ENCODE data around the gene DROSHA. TPM values are rescaled to one million over a fixed set of nuclear protein-coding genes. Genes with fewer than 3 reads are reported as not detected.

Gene DROSHA
- total and polyA plus RNA-seq, 2 of the 4 experiments (the other 2 are of a cell fraction) = 36.4 to 36.5 TPM

DNA sequence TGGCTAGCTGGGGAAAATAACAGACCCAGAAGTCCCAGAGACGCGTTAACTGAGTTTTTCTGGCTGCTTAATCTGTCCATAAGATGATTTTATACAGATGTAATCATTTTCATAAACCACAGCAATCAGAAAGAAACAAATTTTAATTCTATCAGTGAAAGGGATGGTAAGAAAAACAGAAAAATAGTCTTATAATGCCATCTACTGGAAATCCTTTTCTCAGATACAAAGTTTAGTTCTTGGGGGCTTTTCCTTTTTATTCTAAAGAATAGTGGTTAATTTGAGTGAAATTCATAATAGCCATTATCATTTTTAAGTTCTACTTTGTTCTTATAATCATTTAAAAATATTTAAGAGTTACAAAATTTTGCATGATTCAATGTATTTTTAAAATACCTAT, 44.4 kb downstream of the DROSHA start:
- Histone ChIP-seq H2BK5ac (ENCODE audit: low read depth, low read length, poor library complexity, severe bottlenecking) (peak overlapping the region; percentile 13), H4K91ac (ENCODE audit: insufficient read depth, low read depth, low read length) (no peak overlapping the region), H4K8ac (ENCODE audit: low read depth in 2 of 2, low read length in 2 of 2) (no peak overlapping the region), H4K5ac (ENCODE audit: low read depth, low read length) (no peak overlapping the region), H3K27me3 (ENCODE audit: control insufficient read depth, insufficient read depth, low read length) (no peaks in the 10 kb centered on the region), H3K36me3 (ENCODE audit: control insufficient read depth, insufficient read depth, low read length) (peaks cover 23% of the 10 kb centered on the region), H2BK15ac (ENCODE audit: low read depth, low read length) (no peak overlapping the region), H3K14ac (replicated peaks; ENCODE audit: low read depth, low read length) (no peak overlapping the region), H3K79me1 (ENCODE audit: low read depth in 1 of 2, low read length in 2 of 2) (peaks cover 3 to 25% of the 10 kb centered on the region in 2 experiments; a peak in 2 of 4 replicates), H3K4me1 (ENCODE audit: control insufficient read depth, insufficient read depth, low read length) (peaks cover 4% of the 10 kb centered on the region; the same call in 1 of the 2 replicates), H3K27ac (ENCODE audit: insufficient read depth, low read length) (no peak overlapping the region), H3K4me3 (ENCODE audit: insufficient read depth, low read depth, low read length) (no peak overlapping the region), H4K20me1 (ENCODE audit: insufficient read depth, low read length) (no peaks in the 10 kb centered on the region), H2AK5ac (ENCODE audit: low read depth, low read length) (no peak overlapping the region), H3K56ac (ENCODE audit: extremely low read depth, insufficient read depth, low read length) (no peak overlapping the region), H3K4ac (ENCODE audit: low read depth, low read length) (no peak overlapping the region), H3K9me1 (ENCODE audit: insufficient read depth, low read length) (peaks cover 5% of the 10 kb centered on the region), H2BK20ac (ENCODE audit: low read depth, low read length) (no peak overlapping the region), H2AK9ac (replicated peaks; ENCODE audit: low read depth, low read length, poor library complexity) (no peak overlapping the region), H2BK120ac (ENCODE audit: low read depth, low read length) (no peak overlapping the region), H2AFZ (replicated peaks; ENCODE audit: low read length, poor library complexity) (no peak overlapping the region), H3K4me2 (ENCODE audit: low read depth, low read length) (no peak overlapping the region), H3K9me3 (ENCODE audit: control insufficient read depth, insufficient read depth, low read length) (no peaks in the 10 kb centered on the region), H3K18ac (ENCODE audit: low read depth, low read length) (no peak overlapping the region), H3K9ac (ENCODE audit: low read depth, low read length) (no peak overlapping the region), H3K23ac (ENCODE audit: low read depth, low read length) (no peak overlapping the region)
- in situ Hi-C loops (cut with MboI; ENCODE audit: low sequenced_read_pairs) (loop anchor here (25.0 kb wide), 3 partner anchors 700 to 1450 kb away; no protein-coding TSS in a partner anchor), intact Hi-C loops (cut with micrococcal nuclease) (loop anchor here (2.0 to 5.0 kb wide), 3 partner anchors 250 to 685 kb away; no protein-coding TSS in a partner anchor), dilution Hi-C loops (cut with HindIII; ENCODE audit: low sequenced_read_pairs, unreplicated experiment) (no loop called here)
- WGBS, 2 experiments (ENCODE audit: extremely low coverage in 2 of 2, insufficient read length in 1 of 2) = no CpG with 5 or more reads among the region's 2 CpGs
- BruUV-seq (replicated peaks) = no TSS peak
- ChIA-PET POLR2A (ENCODE audit: unreplicated experiment) (no interaction called here), CTCF (interaction anchor here (1.2 kb wide), 1 partner anchor 255 kb away, joined by 3 read pairs; no protein-coding TSS in a partner anchor)
- ATAC-seq (ENCODE audit: low read depth) = no peak
- DNase-seq = peak; percentile 11
- TF ChIP-seq RAD21 (IDR thresholded peaks at IDR 0.05; ENCODE audit: low read length) = peak; percentile 53
- TF ChIP-seq, protein P1, sequence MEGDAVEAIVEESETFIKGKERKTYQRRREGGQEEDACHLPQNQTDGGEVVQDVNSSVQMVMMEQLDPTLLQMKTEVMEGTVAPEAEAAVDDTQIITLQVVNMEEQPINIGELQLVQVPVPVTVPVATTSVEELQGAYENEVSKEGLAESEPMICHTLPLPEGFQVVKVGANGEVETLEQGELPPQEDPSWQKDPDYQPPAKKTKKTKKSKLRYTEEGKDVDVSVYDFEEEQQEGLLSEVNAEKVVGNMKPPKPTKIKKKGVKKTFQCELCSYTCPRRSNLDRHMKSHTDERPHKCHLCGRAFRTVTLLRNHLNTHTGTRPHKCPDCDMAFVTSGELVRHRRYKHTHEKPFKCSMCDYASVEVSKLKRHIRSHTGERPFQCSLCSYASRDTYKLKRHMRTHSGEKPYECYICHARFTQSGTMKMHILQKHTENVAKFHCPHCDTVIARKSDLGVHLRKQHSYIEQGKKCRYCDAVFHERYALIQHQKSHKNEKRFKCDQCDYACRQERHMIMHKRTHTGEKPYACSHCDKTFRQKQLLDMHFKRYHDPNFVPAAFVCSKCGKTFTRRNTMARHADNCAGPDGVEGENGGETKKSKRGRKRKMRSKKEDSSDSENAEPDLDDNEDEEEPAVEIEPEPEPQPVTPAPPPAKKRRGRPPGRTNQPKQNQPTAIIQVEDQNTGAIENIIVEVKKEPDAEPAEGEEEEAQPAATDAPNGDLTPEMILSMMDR (conservative IDR thresholded peaks at IDR 0.05; ENCODE audit: low read depth, low read length) = peak; percentile 47
- no peak for TF ChIP-seq MAZ (IDR thresholded peaks at IDR 0.05; ENCODE audit: borderline replicate concordance, low read depth, low read length)
- peak; percentile 27; the same call in 1 of the 2 replicates for TF ChIP-seq SMC3 (IDR thresholded peaks at IDR 0.05; ENCODE audit: low read depth, low read length)
